Middle frontal gyrus (tissue), 1 donor: ENCODE results near the gene CD38.

Experiments used
- DNase-seq: peaks from one replicate; pipeline ENCODE4 v3.0.0-alpha.2; 2015; ENCODE audit warnings: low spot score; ENCODE audit errors: extremely low spot score

CD38 gene

DNA sequence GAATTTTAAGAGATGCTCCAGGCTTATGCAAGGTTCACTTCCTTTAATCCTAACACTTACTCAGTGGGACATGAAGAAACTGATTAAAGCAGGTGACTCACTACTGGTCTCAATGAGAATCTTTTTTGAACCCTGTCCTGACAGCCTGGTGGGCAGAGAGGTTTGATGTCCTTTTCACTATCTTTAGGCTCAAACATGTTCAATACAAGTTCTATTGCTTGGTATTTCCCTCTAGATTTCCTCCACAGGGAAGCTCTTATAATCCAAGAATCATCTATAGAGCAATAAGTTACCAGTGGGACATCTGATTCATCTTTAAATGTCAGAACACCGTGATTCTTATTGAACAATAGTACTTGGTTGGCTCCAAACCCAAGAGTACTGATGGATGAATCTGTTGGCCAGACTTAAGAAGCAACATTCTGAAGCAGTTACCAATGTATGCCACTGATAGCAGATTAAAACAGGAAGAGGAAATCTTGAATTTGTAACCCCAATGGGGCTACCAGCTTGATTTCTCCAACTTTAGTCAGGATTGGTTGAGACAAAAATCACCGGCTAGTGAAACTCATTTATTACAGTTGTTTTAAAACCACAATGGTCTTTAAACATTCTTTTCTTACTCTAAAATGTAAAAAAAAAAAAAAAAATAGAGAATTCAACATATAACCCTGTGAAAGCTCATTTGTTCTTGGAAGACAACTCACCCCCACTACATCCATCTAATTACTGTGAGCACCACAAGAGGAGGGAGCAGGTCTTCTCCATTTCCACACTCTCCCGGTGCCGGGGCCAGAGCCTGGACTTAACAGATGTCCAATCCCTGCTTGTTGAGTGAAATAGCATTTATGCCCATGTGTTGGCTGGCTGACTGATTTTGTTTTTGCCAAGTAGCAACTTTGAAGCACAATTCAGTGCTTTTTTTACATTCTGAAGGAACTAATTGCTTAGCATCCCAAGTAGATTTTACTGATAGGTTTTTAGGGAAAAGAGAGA lies 117.1 kb downstream of the CD38 start:
- DNase-seq, result no peak

GRCh38 chr4:15897577-15897976 lies 119.4 kb downstream of the CD38 start:
- no peak for DNase-seq

- DNase-seq, result no peak
These were observed 120.8 kb downstream of the CD38 start for GRCh38 chr4:15898902-15899301.

DNA sequence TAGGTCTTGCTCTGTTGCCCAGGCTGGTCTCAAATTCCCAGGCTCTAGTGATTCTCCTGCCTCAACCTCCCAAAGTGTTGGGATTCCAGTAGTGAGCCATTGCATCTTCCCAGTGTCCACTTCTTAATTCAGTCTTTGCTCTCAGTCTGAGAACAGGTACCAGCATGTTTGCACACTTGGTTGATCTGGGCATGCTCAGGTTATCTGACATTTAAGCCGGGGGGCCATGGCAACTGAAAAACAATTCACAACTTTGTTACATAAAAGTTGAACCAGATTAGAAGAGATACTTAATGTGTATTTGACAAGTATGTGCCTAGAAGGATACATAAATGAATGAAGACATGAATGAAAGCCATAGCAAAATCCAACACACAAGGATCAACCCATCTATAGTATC lies 121.4 kb downstream of the CD38 start:
- no peak for DNase-seq

DNA sequence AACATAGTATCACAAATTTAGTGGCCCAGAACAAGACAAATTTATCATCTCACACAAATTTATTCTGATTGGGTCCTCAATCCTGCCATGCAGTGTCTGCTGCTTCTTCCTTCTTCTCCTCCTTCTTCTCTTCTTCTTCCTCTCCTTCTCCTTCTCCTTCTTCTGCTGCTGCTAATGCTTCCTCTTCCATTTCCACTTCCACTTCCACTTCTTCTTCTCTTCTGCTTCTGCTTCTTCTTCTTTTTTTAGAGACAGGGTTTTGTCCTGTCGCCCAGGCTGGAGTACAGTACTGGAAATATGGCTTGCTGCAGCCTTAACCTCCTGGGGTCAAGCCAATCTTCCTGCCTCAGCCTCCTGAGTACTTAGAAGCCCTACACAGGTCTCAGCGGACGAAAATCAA lies 122.9 kb downstream of the CD38 start:
- no peak for DNase-seq

- no peak for DNase-seq
These were observed 123.9 kb downstream of the CD38 start for GRCh38 chr4:15901998-15902397.

DNA sequence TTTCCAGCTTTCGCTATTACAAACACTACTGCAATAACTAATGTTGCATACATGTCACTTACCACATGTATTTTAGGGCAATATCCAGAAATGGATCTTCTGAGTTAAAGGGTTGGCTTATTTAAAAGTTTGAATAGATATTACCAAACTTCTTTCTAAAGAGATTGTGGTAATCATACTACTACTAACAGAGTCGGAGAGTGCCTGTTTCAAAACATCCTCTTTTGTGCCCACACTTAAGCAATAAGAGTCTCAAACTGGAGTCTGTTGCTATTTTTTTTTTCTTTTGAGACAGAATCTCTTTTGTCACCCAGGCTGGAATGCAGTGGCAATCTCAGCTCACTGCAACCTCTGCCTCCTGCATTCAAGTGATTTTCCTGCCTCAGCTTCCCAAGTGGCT lies 124.6 kb downstream of the CD38 start:
- no peak for DNase-seq
